Measurements from ENCODE around the gene DHDH. TPM values are rescaled to one million over a fixed set of nuclear protein-coding genes. Genes with fewer than 3 reads are reported as not detected.

DHDH gene
- total and polyA plus RNA-seq, 11 donors, result 0.15 to 0.49 TPM; not detected in 9

GRCh38 chr19:48988860-48989259 lies 55.4 kb downstream of the DHDH start:
- Histone ChIP-seq H3K27me3 (no peaks in the 10 kb centered on the region), H3K4me3 (no peak overlapping the region), H3K9me3 (no peaks in the 10 kb centered on the region), H3K4me1 (peaks cover 0 to 41% (median 24%) of the 10 kb centered on the region in 12 donors), H3K36me3 (peaks cover 0 to 58% (median 49%) of the 10 kb centered on the region in 9 donors), H3K27ac (peak overlapping the region in 4 of 12 donors; percentile 7 to 99 (median 95))
- WGBS, 4 donors, result 89 to 94% (median 92%) methylated on average over 9 of the region's 9 CpGs
- no peak for ATAC-seq
- no peak for DNase-seq
- TF ChIP-seq POLR2A (IDR thresholded peaks at IDR 0.05), result no peak
- no peak for TF ChIP-seq CTCF (IDR thresholded peaks at IDR 0.05)
- intact Hi-C loops (cut with DNase I), result no loop called here

- H3K27ac ChIP-seq, result peak overlapping the region in 11 of 12 donors; percentile 90 to 99 (median 96)
- intact Hi-C loops (cut with DNase I), result loop anchor here in 4 of 10 donors (5.0 to 10.0 kb wide), 4 partner anchors 158 to 225 kb away; no protein-coding TSS in a partner anchor
- ATAC-seq (peak in 2 of 4 donors; percentile 6), DNase-seq (peak; percentile 63 to 78 (median 72))
- 36 to 48% (median 45%) methylated on average over 17 of the region's 17 CpGs for WGBS, 4 donors
- peak overlapping the region in 6 of 12 donors; percentile 12 to 99 (median 79) for H3K4me3 ChIP-seq
- no peaks in the 10 kb centered on the region for H3K27me3 ChIP-seq
- TF ChIP-seq CTCF (IDR thresholded peaks at IDR 0.05) (no peak), POLR2A (IDR thresholded peaks at IDR 0.05) (peak in 1 of 2 donors; percentile 22)
- H3K9me3 ChIP-seq, result no peaks in the 10 kb centered on the region
- peaks cover 0 to 49% (median 40%) of the 10 kb centered on the region in 9 donors for H3K36me3 ChIP-seq
- H3K4me1 ChIP-seq, result peaks cover 6 to 48% (median 32%) of the 10 kb centered on the region in 12 donors
Observed at GRCh38 chr19:48989701-48990291, 56.3 kb downstream of the DHDH start.

- ATAC-seq, result no peak
- peaks cover 6 to 48% (median 35%) of the 10 kb centered on the region in 12 donors for H3K4me1 ChIP-seq
- H3K4me3 ChIP-seq, result peak overlapping the region in 8 of 12 donors; percentile 6 to 99 (median 86)
- peak overlapping the region in 11 of 12 donors; percentile 90 to 99 (median 96) for H3K27ac ChIP-seq
- H3K27me3 ChIP-seq, result no peaks in the 10 kb centered on the region
- no peaks in the 10 kb centered on the region for H3K9me3 ChIP-seq
- intact Hi-C loops (cut with DNase I), result loop anchor here in 4 of 10 donors (5.0 to 10.0 kb wide), 4 partner anchors 157 to 224 kb away; no protein-coding TSS in a partner anchor
- H3K36me3 ChIP-seq, result peaks cover 0 to 43% (median 34%) of the 10 kb centered on the region in 9 donors
- 27 to 35% (median 33%) methylated on average over 4 of the region's 4 CpGs for WGBS, 4 donors
- no peak for TF ChIP-seq CTCF (IDR thresholded peaks at IDR 0.05)
- TF ChIP-seq POLR2A (IDR thresholded peaks at IDR 0.05), result no peak
- no peak for DNase-seq
Observed at GRCh38 chr19:48990400-48990799, 56.9 kb downstream of the DHDH start.

DNA sequence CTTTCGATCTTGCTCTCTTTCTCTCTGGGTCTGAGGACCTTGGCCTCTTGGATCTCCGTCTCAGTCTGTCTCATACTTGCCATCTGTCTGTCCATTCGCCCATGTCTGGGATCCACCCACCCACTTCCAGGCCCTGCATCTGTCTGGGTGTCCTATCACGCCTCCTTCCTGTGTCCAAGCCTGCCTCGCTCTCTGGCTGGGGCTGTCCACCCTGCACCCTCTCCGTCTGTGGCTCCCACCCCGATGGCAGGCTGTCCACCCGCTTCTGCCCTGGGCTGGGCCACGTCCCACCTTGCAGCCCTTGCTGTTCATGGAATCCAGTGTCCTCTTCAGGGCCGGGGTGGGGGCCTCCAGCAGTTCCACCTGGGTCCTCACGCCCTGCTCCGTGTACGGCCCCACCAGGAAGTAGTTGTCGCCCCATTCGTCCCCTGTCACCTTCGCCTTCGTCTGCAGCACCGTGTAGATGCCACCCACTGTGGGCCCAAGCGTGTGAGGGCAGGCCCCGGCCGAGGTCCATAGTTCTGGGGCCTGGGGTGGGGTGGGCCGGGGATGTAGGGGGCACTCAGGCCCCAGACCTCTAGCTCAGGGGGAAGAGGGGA lies 57.6 kb downstream of the DHDH start:
- Histone ChIP-seq H3K4me3 (peak overlapping the region in 11 of 12 donors; percentile 62 to 99 (median 85)), H3K36me3 (peaks cover 0 to 36% (median 27%) of the 10 kb centered on the region in 9 donors), H3K27ac (peak overlapping the region in 11 of 12 donors; percentile 90 to 99 (median 96)), H3K9me3 (no peaks in the 10 kb centered on the region), H3K4me1 (peaks cover 6 to 48% (median 35%) of the 10 kb centered on the region in 12 donors), H3K27me3 (no peaks in the 10 kb centered on the region)
- DNase-seq, result no peak
- WGBS, 4 donors, result 73 to 79% (median 76%) methylated on average over 18 to 22 of the region's 22 CpGs
- no peak for TF ChIP-seq POLR2A (IDR thresholded peaks at IDR 0.05)
- no peak for TF ChIP-seq CTCF (IDR thresholded peaks at IDR 0.05)
- intact Hi-C loops (cut with DNase I), result loop anchor here in 4 of 10 donors (5.0 to 10.0 kb wide), 4 partner anchors 156 to 224 kb away; no protein-coding TSS in a partner anchor
- no peak for ATAC-seq

Measured in heart left ventricle (tissue), 16 donors.